Endothelial cell of umbilical vein (primary cell): ENCODE data around the gene CLCN3. TPM values are rescaled to one million over a fixed set of nuclear protein-coding genes. Genes with fewer than 3 reads are reported as not detected.

Experiments
- BruUV-seq: library from RNA; stranded (reverse); fragments of 400-500 nt; replicated peaks from 2 replicates; lab custom pipeline; 2021; lab: Mats Ljungman, UMichigan
- CTCF ChIA-PET: fragments of 300-600, 350-600 bp; sonication (Branson Sonifier 250); formaldehyde crosslinking; loops from one replicate; lab custom pipeline; 2021; ENCODE audit warnings: antibody characterized with exemption, inconsistent platforms; lab: Charles Lee
- POLR2A ChIA-PET: fragments of 300-600, 350-600 bp; sonication (Branson Sonifier 250); formaldehyde crosslinking; loops from one replicate; lab custom pipeline; 2021; ENCODE audit warnings: antibody characterized with exemption, inconsistent platforms; lab: Charles Lee
- DNase-seq: peaks from one replicate; pipeline ENCODE4 v3.0.0-alpha.2; 2011; ENCODE audit warnings: low read depth, low spot score
- FAIRE-seq: peaks from 2 replicates; lab custom pipeline; 2011; peaks lifted over from hg19 to GRCh38; lab: Jason Lieb, UNC
- H2AFZ ChIP-seq: 2 replicates; pipeline ENCODE4 v1.6.0; 2012; ENCODE audit warnings: low read depth, low read length, control low read depth, inconsistent platforms
- H3K27ac ChIP-seq: 2 replicates; pipeline ENCODE4 v1.5.1; 2011; ENCODE audit warnings: low read depth, mild to moderate bottlenecking, control low read depth, low read length, moderate library complexity; ENCODE audit not compliant: insufficient read depth
- H3K27me3 ChIP-seq, 2 experiments: 2 replicates each; pipeline versions ENCODE4 v1.6.0 to v1.6.1; 2011; ENCODE audit warnings: low read length in 2 of 2, mixed read lengths in 1 of 2; ENCODE audit not compliant: control insufficient read depth in 2 of 2, insufficient read depth in 2 of 2
- H3K36me3 ChIP-seq, 2 experiments: 2 replicates in 1 of 2; 3 replicates in 1 of 2; pipeline ENCODE4 v1.5.1; 2011; ENCODE audit warnings: low read length in 2 of 2, mild to moderate bottlenecking in 1 of 2, moderate library complexity in 1 of 2; ENCODE audit not compliant: control insufficient read depth in 2 of 2, insufficient read depth in 2 of 2; ENCODE audit errors: extremely low read depth in 1 of 2
- H3K4me1 ChIP-seq: 3 replicates; pipeline ENCODE4 v1.5.1; 2011; ENCODE audit warnings: mild to moderate bottlenecking, low read length; ENCODE audit not compliant: control insufficient read depth, insufficient read depth; ENCODE audit errors: extremely low read depth
- H3K4me2 ChIP-seq: 2 replicates; pipeline ENCODE4 v1.6.1; 2011; ENCODE audit warnings: low read length, control low read depth, mixed read lengths; ENCODE audit not compliant: insufficient read depth
- H3K4me3 ChIP-seq, 3 experiments: fragments of 200-600 bp in 1 of 3; sonication (generic), shearing (Covaris generic) in 1 of 3; replicated peaks in 1 of 3; 2 replicates each; pipeline ENCODE4 v1.5.1; 2011 to 2016; ENCODE audit warnings: control low read depth in 3 of 3, low read length in 3 of 3, mild to moderate bottlenecking in 2 of 3, inconsistent platforms in 1 of 3, low read depth in 1 of 3, moderate library complexity in 1 of 3; ENCODE audit not compliant: insufficient read depth in 1 of 3
- H3K79me2 ChIP-seq: 2 replicates; pipeline ENCODE4 v1.6.0; 2012; ENCODE audit warnings: low read length, inconsistent platforms; ENCODE audit not compliant: control insufficient read depth, insufficient read depth
- H3K9ac ChIP-seq: replicated peaks from 2 replicates; pipeline ENCODE3; 2011; ENCODE audit warnings: low read length, control low read depth; ENCODE audit not compliant: insufficient read depth; ENCODE audit errors: extremely low read depth
- H3K9me1 ChIP-seq: replicated peaks from 3 replicates; pipeline ENCODE4 v1.6.0; 2011; ENCODE audit warnings: mild to moderate bottlenecking, low read length; ENCODE audit not compliant: control insufficient read depth, insufficient read depth; ENCODE audit errors: extremely low read depth
- H3K9me3 ChIP-seq: replicated peaks from 2 replicates; pipeline ENCODE4 v1.5.1; 2012; ENCODE audit warnings: low read length, inconsistent platforms; ENCODE audit not compliant: control insufficient read depth, insufficient read depth
- H4K20me1 ChIP-seq: replicated peaks from 2 replicates; pipeline ENCODE3; 2011; ENCODE audit warnings: mild to moderate bottlenecking, low read length; ENCODE audit not compliant: control insufficient read depth, insufficient read depth; ENCODE audit errors: extremely low read depth
- CTCF ChIP-seq, 2 donors: IDR thresholded peaks; 1 replicate in 1 of 2; 2 replicates in 1 of 2; pipeline ENCODE4 v1.5.1; 2011; ENCODE audit warnings: low read length in 2 of 2, mild to moderate bottlenecking in 2 of 2, moderate library complexity in 2 of 2, control low read depth in 1 of 2, inconsistent platforms in 1 of 2, low read depth in 1 of 2; ENCODE audit not compliant: insufficient read depth in 1 of 2; ENCODE audit errors: extremely low read depth in 1 of 2
- EZH2 ChIP-seq: IDR thresholded peaks from 2 replicates; pipeline ENCODE4 v1.6.1; 2012; ENCODE audit warnings: borderline replicate concordance, low read depth, mild to moderate bottlenecking, moderate library complexity, low read length, inconsistent platforms; ENCODE audit not compliant: severe bottlenecking
- FOS ChIP-seq: IDR thresholded peaks from 2 replicates; pipeline ENCODE4 v1.6.1; 2011; ENCODE audit warnings: mild to moderate bottlenecking, low read length, moderate library complexity, borderline replicate concordance; ENCODE audit not compliant: insufficient read depth
- GATA2 ChIP-seq: IDR thresholded peaks from 2 replicates; pipeline ENCODE4 v1.7.0; 2011; ENCODE audit warnings: low read depth, mild to moderate bottlenecking, moderate library complexity, mixed read lengths, low read length; ENCODE audit not compliant: insufficient read length, insufficient read depth
- JUN ChIP-seq: IDR thresholded peaks from 2 replicates; pipeline ENCODE4 v1.6.1; 2011; ENCODE audit warnings: borderline replicate concordance, low read depth; ENCODE audit not compliant: insufficient read length, insufficient read depth
- MAX ChIP-seq: IDR thresholded peaks from 2 replicates; pipeline ENCODE4 v1.6.1; 2011; ENCODE audit not compliant: insufficient read depth, insufficient read length
- MYC ChIP-seq: IDR thresholded peaks from one replicate; pipeline ENCODE4 v1.6.1; 2011; ENCODE audit warnings: mild to moderate bottlenecking, low read depth, low read length
- POLR2A ChIP-seq: IDR thresholded peaks from 2 replicates; pipeline ENCODE4 v1.6.1; 2012; ENCODE audit warnings: low read depth, mild to moderate bottlenecking, control low read depth, low read length
- POLR2AphosphoS5 ChIP-seq: IDR thresholded peaks from 2 replicates; pipeline ENCODE4 v1.6.1; 2012; ENCODE audit warnings: low read depth, mild to moderate bottlenecking, control low read depth, low read length, moderate library complexity; ENCODE audit not compliant: insufficient read depth
- dilution Hi-C: fragments of 300-500 bp; cut with MboI; formaldehyde crosslinking; loops from one replicate; pipeline ENCODE4 v1.15.0; 2019; ENCODE audit warnings: low sequenced_read_pairs; ENCODE audit not compliant: extremely low pct_ligation_motif_present
- intact Hi-C: fragments of 100-400 bp; cut with micrococcal nuclease; formaldehyde crosslinking; loops from one replicate; pipeline ENCODE4 v1.10.0; 2022
- polyA plus RNA-seq, 4 experiments: library from polyadenylated mRNA; depleted of rRNA in 3 of 4; stranded (reverse) in 3 of 4; unstranded in 1 of 4; fragments of >200 nt; gene quantifications; 2 replicates each; pipeline versions ENCODE4 v1.2.1 to v1.2.3, GENCODE V29; 2011 to 2012; ENCODE audit warnings: missing spikeins in 1 of 4
- total RNA-seq: library from RNA; stranded (reverse); gene quantifications from 2 replicates; pipeline ENCODE4 v1.2.3, GENCODE V29; 2021

The CLCN3 gene
- total and polyA plus RNA-seq, 2 donors (not counting 3 experiments of a cell fraction or from before 2014, with no cell fraction given), result 16.5 to 51.4 TPM

- TF ChIP-seq FOS, result no peak
- no peak for TF ChIP-seq POLR2A
- no peak for TF ChIP-seq MAX
- TF ChIP-seq CTCF (IDR thresholded peaks at IDR 0.05; ENCODE audit: extremely low read depth in 1 of 2, insufficient read depth in 1 of 2, low read depth in 1 of 2, low read length in 2 of 2), result no peak
- no peak for TF ChIP-seq EZH2
- no peak for TF ChIP-seq GATA2
- TF ChIP-seq JUN, result no peak
- TF ChIP-seq MYC, result no peak
- no peak for TF ChIP-seq POLR2AphosphoS5
- ChIA-PET CTCF (no interaction called here), POLR2A (interaction anchor here (0.6 kb wide), 1 partner anchor 247 kb away, joined by 4 read pairs; no protein-coding TSS in a partner anchor)
- H3K9me1 ChIP-seq, result no peaks in the 10 kb centered on the region
- dilution Hi-C loops, result no loop called here
- intact Hi-C loops, result no loop called here
- no peak overlapping the region for H3K9ac ChIP-seq
- H4K20me1 ChIP-seq, result peaks cover 4% of the 10 kb centered on the region
- no peaks in the 10 kb centered on the region for H3K9me3 ChIP-seq
- no peaks in the 10 kb centered on the region for H3K27me3 ChIP-seq
- H2AFZ ChIP-seq, result no peak overlapping the region
- peaks cover 11% of the 10 kb centered on the region for H3K4me1 ChIP-seq
- no peaks in the 10 kb centered on the region for H3K36me3 ChIP-seq
- peaks cover 59% of the 10 kb centered on the region for H3K79me2 ChIP-seq
- H3K27ac ChIP-seq, result no peak overlapping the region
- no peak overlapping the region for H3K4me2 ChIP-seq
- H3K4me3 ChIP-seq, result no peak overlapping the region
- BruUV-seq, result no TSS peak
- DNase-seq (no peak), FAIRE-seq (no peak)
Observed at GRCh38 chr4:169625886-169626285, 5.5 kb downstream of the CLCN3 start.
